Progenitor cell of endocrine pancreas (in vitro differentiated cells): ENCODE data around the gene ATG2B. TPM values are rescaled to one million over a fixed set of nuclear protein-coding genes. Genes with fewer than 3 reads are reported as not detected.

Experiments
- DNase-seq: peaks from one replicate; pipeline ENCODE4 v3.0.0; 2021; ENCODE audit warnings: low spot score; ENCODE audit not compliant: unreplicated experiment
- H3K27ac Mint-ChIP-seq: 2 replicates; pipeline ENCODE4 v1.8.0; 2021; ENCODE audit warnings: mild to moderate bottlenecking, moderate library complexity, mixed read lengths
- H3K27me3 Mint-ChIP-seq: 2 replicates; pipeline ENCODE4 v1.8.0; 2021; ENCODE audit warnings: mixed read lengths
- H3K36me3 Mint-ChIP-seq: 2 replicates; pipeline ENCODE4 v1.8.0; 2022; ENCODE audit warnings: mixed read lengths; ENCODE audit not compliant: insufficient read depth
- H3K4me1 Mint-ChIP-seq: 2 replicates; pipeline ENCODE4 v1.8.0; 2021; ENCODE audit warnings: low read depth, mixed read lengths
- H3K4me3 Mint-ChIP-seq: 2 replicates; pipeline ENCODE4 v1.8.0; 2021; ENCODE audit warnings: low read depth, mild to moderate bottlenecking, moderate library complexity, mixed read lengths
- H3K9me3 Mint-ChIP-seq: 2 replicates; pipeline ENCODE4 v1.8.0; 2021; ENCODE audit warnings: low read depth, mixed read lengths
- CTCF ChIP-seq: fragments of 200-600 bp; sonication (generic); IDR thresholded peaks from one replicate; pipeline ENCODE4 v1.5.0; 2021; ENCODE audit warnings: antibody characterized with exemption, mild to moderate bottlenecking; ENCODE audit not compliant: unreplicated experiment
- long read RNA-seq: library from polyadenylated mRNA; unstranded; transcript quantifications from one replicate; pipeline ENCODE4 v2.0.0, GENCODE V29; 2020
- total RNA-seq: library from RNA; stranded (reverse); gene quantifications from 2 replicates; pipeline ENCODE4 v1.2.1, GENCODE V29; 2021

Gene ATG2B, protein sequence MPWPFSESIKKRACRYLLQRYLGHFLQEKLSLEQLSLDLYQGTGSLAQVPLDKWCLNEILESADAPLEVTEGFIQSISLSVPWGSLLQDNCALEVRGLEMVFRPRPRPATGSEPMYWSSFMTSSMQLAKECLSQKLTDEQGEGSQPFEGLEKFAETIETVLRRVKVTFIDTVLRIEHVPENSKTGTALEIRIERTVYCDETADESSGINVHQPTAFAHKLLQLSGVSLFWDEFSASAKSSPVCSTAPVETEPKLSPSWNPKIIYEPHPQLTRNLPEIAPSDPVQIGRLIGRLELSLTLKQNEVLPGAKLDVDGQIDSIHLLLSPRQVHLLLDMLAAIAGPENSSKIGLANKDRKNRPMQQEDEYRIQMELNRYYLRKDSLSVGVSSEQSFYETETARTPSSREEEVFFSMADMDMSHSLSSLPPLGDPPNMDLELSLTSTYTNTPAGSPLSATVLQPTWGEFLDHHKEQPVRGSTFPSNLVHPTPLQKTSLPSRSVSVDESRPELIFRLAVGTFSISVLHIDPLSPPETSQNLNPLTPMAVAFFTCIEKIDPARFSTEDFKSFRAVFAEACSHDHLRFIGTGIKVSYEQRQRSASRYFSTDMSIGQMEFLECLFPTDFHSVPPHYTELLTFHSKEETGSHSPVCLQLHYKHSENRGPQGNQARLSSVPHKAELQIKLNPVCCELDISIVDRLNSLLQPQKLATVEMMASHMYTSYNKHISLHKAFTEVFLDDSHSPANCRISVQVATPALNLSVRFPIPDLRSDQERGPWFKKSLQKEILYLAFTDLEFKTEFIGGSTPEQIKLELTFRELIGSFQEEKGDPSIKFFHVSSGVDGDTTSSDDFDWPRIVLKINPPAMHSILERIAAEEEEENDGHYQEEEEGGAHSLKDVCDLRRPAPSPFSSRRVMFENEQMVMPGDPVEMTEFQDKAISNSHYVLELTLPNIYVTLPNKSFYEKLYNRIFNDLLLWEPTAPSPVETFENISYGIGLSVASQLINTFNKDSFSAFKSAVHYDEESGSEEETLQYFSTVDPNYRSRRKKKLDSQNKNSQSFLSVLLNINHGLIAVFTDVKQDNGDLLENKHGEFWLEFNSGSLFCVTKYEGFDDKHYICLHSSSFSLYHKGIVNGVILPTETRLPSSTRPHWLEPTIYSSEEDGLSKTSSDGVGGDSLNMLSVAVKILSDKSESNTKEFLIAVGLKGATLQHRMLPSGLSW (N-terminal part only)
- 24.5 and 25.1 TPM in 2 replicates for total RNA-seq
- long read RNA-seq, partial matches to known transcripts: 15 of 22 reads
- long read RNA-seq, other reads (novel, unspliced or antisense): 7 of 22 reads

- peak within 1 kb of the TSS; percentile 97 for H3K27ac Mint-ChIP-seq
- TF ChIP-seq CTCF: no peak
- H3K36me3 Mint-ChIP-seq: peaks cover 6% of the 10 kb centered on the region
- no peaks in the 10 kb centered on the region for H3K9me3 Mint-ChIP-seq
- peak; percentile 95 for DNase-seq
- peaks cover 40% of the 10 kb centered on the region for H3K4me1 Mint-ChIP-seq
- H3K27me3 Mint-ChIP-seq: no peaks in the 10 kb centered on the region
- H3K4me3 Mint-ChIP-seq: peak within 1 kb of the TSS; percentile 87
Observed at GRCh38 chr14:96362965-96363750, at the start of gene ATG2B, which contains the start of gene GSKIP. TSS of gene ATG2B (minus strand) at chr14:96363341. CDS start at chr14:96362976, 365 bp downstream. TSS of gene GSKIP (plus strand) at chr14:96363526. CDS start at chr14:96382248, 18,722 bp downstream.

GRCh38 chr14:96410119-96410518 is 47.0 kb upstream of the ATG2B start:
- H3K4me3 Mint-ChIP-seq: no peak overlapping the region
- H3K36me3 Mint-ChIP-seq: no peaks in the 10 kb centered on the region
- H3K27me3 Mint-ChIP-seq: peaks cover 2% of the 10 kb centered on the region
- no peak for TF ChIP-seq CTCF
- no peak overlapping the region for H3K27ac Mint-ChIP-seq
- H3K9me3 Mint-ChIP-seq: no peaks in the 10 kb centered on the region
- DNase-seq: no peak
- H3K4me1 Mint-ChIP-seq: no peaks in the 10 kb centered on the region

DNA sequence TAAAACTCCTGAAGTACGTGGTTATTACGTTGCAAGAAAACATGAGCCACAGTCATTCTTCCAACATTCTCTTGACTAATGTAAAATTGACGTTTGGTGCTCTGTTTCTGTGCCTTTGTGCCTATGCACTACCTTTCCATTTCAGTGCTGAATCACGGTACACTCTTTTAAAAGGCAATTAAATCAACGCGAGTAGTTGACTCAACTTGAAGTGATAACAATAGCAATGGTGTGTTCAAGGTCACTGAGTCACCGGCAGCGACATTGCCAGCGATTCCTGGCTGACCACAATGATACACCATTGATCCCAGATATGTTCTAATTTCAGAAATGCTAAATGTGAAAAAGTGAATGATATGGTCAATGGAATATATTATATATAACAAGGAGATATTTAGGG is 46.6 kb upstream of the ATG2B start:
- no peaks in the 10 kb centered on the region for H3K36me3 Mint-ChIP-seq
- no peak for DNase-seq
- peaks cover 2% of the 10 kb centered on the region for H3K27me3 Mint-ChIP-seq
- TF ChIP-seq CTCF: no peak
- H3K4me1 Mint-ChIP-seq: no peaks in the 10 kb centered on the region
- H3K27ac Mint-ChIP-seq: no peak overlapping the region
- H3K4me3 Mint-ChIP-seq: no peak overlapping the region
- H3K9me3 Mint-ChIP-seq: no peaks in the 10 kb centered on the region

DNA sequence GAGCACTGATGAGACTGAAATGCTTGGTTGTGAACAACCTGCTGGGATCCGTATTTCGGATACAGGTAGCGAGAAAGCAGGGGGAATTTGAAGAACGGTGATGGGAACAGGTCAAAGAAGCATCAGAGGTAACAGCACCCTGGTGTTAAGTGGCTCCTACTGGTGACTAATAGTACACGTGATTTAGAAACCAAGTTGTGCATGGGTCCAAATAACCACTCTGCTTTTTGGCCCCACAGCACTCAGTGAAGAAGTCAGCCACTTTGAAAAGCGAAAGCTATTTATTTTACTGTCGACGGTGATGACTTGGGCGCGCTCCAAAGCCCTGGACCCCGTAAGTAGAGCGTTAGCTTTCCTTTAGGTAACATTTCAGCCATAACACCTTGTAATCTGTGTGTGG is 45.5 kb upstream of the ATG2B start:
- no peak for DNase-seq
- Mint-ChIP-seq H3K27me3 (no peaks in the 10 kb centered on the region), H3K36me3 (no peaks in the 10 kb centered on the region), H3K4me3 (no peak overlapping the region), H3K9me3 (no peaks in the 10 kb centered on the region), H3K4me1 (no peaks in the 10 kb centered on the region), H3K27ac (no peak overlapping the region)
- TF ChIP-seq CTCF: no peak
